ENCODE measurements around the gene PRKCE.
A peak's percentile ranks its signal among the peaks of the same experiment; 100 is the strongest.

PRKCE gene

GRCh38 chr2:45960057-45960863 lies 308.8 kb downstream of the PRKCE start:
- peak overlapping the region in 1 of 2 donors; percentile 17 for H3K4me3 ChIP-seq (ENCODE audit: low read length in 2 of 2)
- H3K27me3 ChIP-seq (ENCODE audit: control insufficient read depth in 2 of 2, insufficient read depth in 2 of 2, low read length in 2 of 2), result no peaks in the 10 kb centered on the region
- H3K27ac ChIP-seq (ENCODE audit: low read depth in 2 of 2, low read length in 2 of 2), result peak overlapping the region; percentile 72 to 79
- H3K9ac ChIP-seq (ENCODE audit: low read depth in 1 of 2, low read length in 2 of 2), result peak overlapping the region in 1 of 2 donors; percentile 47
- no peaks in the 10 kb centered on the region for H3K36me3 ChIP-seq (ENCODE audit: control insufficient read depth in 2 of 2, insufficient read depth in 2 of 2, low read length in 2 of 2)
- H3K4me1 ChIP-seq (ENCODE audit: control insufficient read depth in 2 of 2, insufficient read depth in 2 of 2, low read length in 2 of 2), result peaks cover 32 to 37% of the 10 kb centered on the region in 2 donors
- no peaks in the 10 kb centered on the region for H3K9me3 ChIP-seq (ENCODE audit: control insufficient read depth in 2 of 2, low read length in 2 of 2)

GRCh38 chr2:45962177-45962921 lies 310.9 kb downstream of the PRKCE start:
- H3K27me3 ChIP-seq (ENCODE audit: control insufficient read depth in 2 of 2, insufficient read depth in 2 of 2, low read length in 2 of 2), result no peaks in the 10 kb centered on the region
- H3K36me3 ChIP-seq (ENCODE audit: control insufficient read depth in 2 of 2, insufficient read depth in 2 of 2, low read length in 2 of 2), result no peaks in the 10 kb centered on the region
- no peak overlapping the region for H3K9ac ChIP-seq (ENCODE audit: low read depth in 1 of 2, low read length in 2 of 2)
- peaks cover 32 to 37% of the 10 kb centered on the region in 2 donors for H3K4me1 ChIP-seq (ENCODE audit: control insufficient read depth in 2 of 2, insufficient read depth in 2 of 2, low read length in 2 of 2)
- no peak overlapping the region for H3K4me3 ChIP-seq (ENCODE audit: low read length in 2 of 2)
- no peaks in the 10 kb centered on the region for H3K9me3 ChIP-seq (ENCODE audit: control insufficient read depth in 2 of 2, low read length in 2 of 2)
- H3K27ac ChIP-seq (ENCODE audit: low read depth in 2 of 2, low read length in 2 of 2), result peak overlapping the region in 1 of 2 donors; percentile 79

- Histone ChIP-seq H3K4me3 (ENCODE audit: low read length in 2 of 2) (no peak overlapping the region), H3K36me3 (ENCODE audit: control insufficient read depth in 2 of 2, insufficient read depth in 2 of 2, low read length in 2 of 2) (no peaks in the 10 kb centered on the region), H3K9ac (ENCODE audit: low read depth in 1 of 2, low read length in 2 of 2) (peak overlapping the region in 1 of 2 donors; percentile 35), H3K27me3 (ENCODE audit: control insufficient read depth in 2 of 2, insufficient read depth in 2 of 2, low read length in 2 of 2) (no peaks in the 10 kb centered on the region), H3K9me3 (ENCODE audit: control insufficient read depth in 2 of 2, low read length in 2 of 2) (no peaks in the 10 kb centered on the region), H3K27ac (ENCODE audit: low read depth in 2 of 2, low read length in 2 of 2) (peak overlapping the region; percentile 67 to 79), H3K4me1 (ENCODE audit: control insufficient read depth in 2 of 2, insufficient read depth in 2 of 2, low read length in 2 of 2) (peaks cover 32 to 37% of the 10 kb centered on the region in 2 donors)
These were observed 312.3 kb downstream of the PRKCE start for GRCh38 chr2:45963816-45964215.

- Histone ChIP-seq H3K36me3 (ENCODE audit: control insufficient read depth in 2 of 2, insufficient read depth in 2 of 2, low read length in 2 of 2) (no peaks in the 10 kb centered on the region), H3K9me3 (ENCODE audit: control insufficient read depth in 2 of 2, low read length in 2 of 2) (no peaks in the 10 kb centered on the region), H3K27ac (ENCODE audit: low read depth in 2 of 2, low read length in 2 of 2) (peak overlapping the region; percentile 67 to 79), H3K4me1 (ENCODE audit: control insufficient read depth in 2 of 2, insufficient read depth in 2 of 2, low read length in 2 of 2) (peaks cover 29 to 37% of the 10 kb centered on the region in 2 donors), H3K9ac (ENCODE audit: low read depth in 1 of 2, low read length in 2 of 2) (peak overlapping the region in 1 of 2 donors; percentile 35), H3K4me3 (ENCODE audit: low read length in 2 of 2) (no peak overlapping the region), H3K27me3 (ENCODE audit: control insufficient read depth in 2 of 2, insufficient read depth in 2 of 2, low read length in 2 of 2) (no peaks in the 10 kb centered on the region)
These were observed 312.9 kb downstream of the PRKCE start for GRCh38 chr2:45964223-45964841.

GRCh38 chr2:45964906-45965305 lies 313.4 kb downstream of the PRKCE start:
- H3K9me3 ChIP-seq (ENCODE audit: control insufficient read depth in 2 of 2, low read length in 2 of 2), result no peaks in the 10 kb centered on the region
- H3K36me3 ChIP-seq (ENCODE audit: control insufficient read depth in 2 of 2, insufficient read depth in 2 of 2, low read length in 2 of 2), result no peaks in the 10 kb centered on the region
- H3K9ac ChIP-seq (ENCODE audit: low read depth in 1 of 2, low read length in 2 of 2), result no peak overlapping the region
- peaks cover 26 to 37% of the 10 kb centered on the region in 2 donors for H3K4me1 ChIP-seq (ENCODE audit: control insufficient read depth in 2 of 2, insufficient read depth in 2 of 2, low read length in 2 of 2)
- H3K27me3 ChIP-seq (ENCODE audit: control insufficient read depth in 2 of 2, insufficient read depth in 2 of 2, low read length in 2 of 2), result no peaks in the 10 kb centered on the region
- H3K27ac ChIP-seq (ENCODE audit: low read depth in 2 of 2, low read length in 2 of 2), result peak overlapping the region in 1 of 2 donors; percentile 17
- no peak overlapping the region for H3K4me3 ChIP-seq (ENCODE audit: low read length in 2 of 2)

- H3K4me3 ChIP-seq (ENCODE audit: low read length in 2 of 2), result no peak overlapping the region
- no peaks in the 10 kb centered on the region for H3K36me3 ChIP-seq (ENCODE audit: control insufficient read depth in 2 of 2, insufficient read depth in 2 of 2, low read length in 2 of 2)
- no peak overlapping the region for H3K27ac ChIP-seq (ENCODE audit: low read depth in 2 of 2, low read length in 2 of 2)
- H3K9ac ChIP-seq (ENCODE audit: low read depth in 1 of 2, low read length in 2 of 2), result no peak overlapping the region
- H3K9me3 ChIP-seq (ENCODE audit: control insufficient read depth in 2 of 2, low read length in 2 of 2), result no peaks in the 10 kb centered on the region
- H3K4me1 ChIP-seq (ENCODE audit: control insufficient read depth in 2 of 2, insufficient read depth in 2 of 2, low read length in 2 of 2), result peaks cover 16 to 27% of the 10 kb centered on the region in 2 donors
- no peaks in the 10 kb centered on the region for H3K27me3 ChIP-seq (ENCODE audit: control insufficient read depth in 2 of 2, insufficient read depth in 2 of 2, low read length in 2 of 2)
These were observed 314.5 kb downstream of the PRKCE start for GRCh38 chr2:45965871-45966498.

- H3K9me3 ChIP-seq (ENCODE audit: control insufficient read depth in 2 of 2, low read length in 2 of 2), result no peaks in the 10 kb centered on the region
- no peak overlapping the region for H3K9ac ChIP-seq (ENCODE audit: low read depth in 1 of 2, low read length in 2 of 2)
- H3K4me3 ChIP-seq (ENCODE audit: low read length in 2 of 2), result no peak overlapping the region
- H3K4me1 ChIP-seq (ENCODE audit: control insufficient read depth in 2 of 2, insufficient read depth in 2 of 2, low read length in 2 of 2), result peaks cover 8 to 13% of the 10 kb centered on the region in 2 donors
- H3K36me3 ChIP-seq (ENCODE audit: control insufficient read depth in 2 of 2, insufficient read depth in 2 of 2, low read length in 2 of 2), result no peaks in the 10 kb centered on the region
- no peaks in the 10 kb centered on the region for H3K27me3 ChIP-seq (ENCODE audit: control insufficient read depth in 2 of 2, insufficient read depth in 2 of 2, low read length in 2 of 2)
- H3K27ac ChIP-seq (ENCODE audit: low read depth in 2 of 2, low read length in 2 of 2), result no peak overlapping the region
These were observed 317.6 kb downstream of the PRKCE start for GRCh38 chr2:45968946-45969584.

GRCh38 chr2:45973426-45973825 lies 322.0 kb downstream of the PRKCE start:
- Histone ChIP-seq H3K27ac (ENCODE audit: low read depth in 2 of 2, low read length in 2 of 2) (no peak overlapping the region), H3K9me3 (ENCODE audit: control insufficient read depth in 2 of 2, low read length in 2 of 2) (no peaks in the 10 kb centered on the region), H3K4me1 (ENCODE audit: control insufficient read depth in 2 of 2, insufficient read depth in 2 of 2, low read length in 2 of 2) (peaks cover 0 to 9% of the 10 kb centered on the region in 2 donors), H3K27me3 (ENCODE audit: control insufficient read depth in 2 of 2, insufficient read depth in 2 of 2, low read length in 2 of 2) (no peaks in the 10 kb centered on the region), H3K9ac (ENCODE audit: low read depth in 1 of 2, low read length in 2 of 2) (no peak overlapping the region), H3K4me3 (ENCODE audit: low read length in 2 of 2) (no peak overlapping the region), H3K36me3 (ENCODE audit: control insufficient read depth in 2 of 2, insufficient read depth in 2 of 2, low read length in 2 of 2) (peaks cover 0 to 4% of the 10 kb centered on the region in 2 donors)

GRCh38 chr2:45974056-45974455 lies 322.6 kb downstream of the PRKCE start:
- H3K36me3 ChIP-seq (ENCODE audit: control insufficient read depth in 2 of 2, insufficient read depth in 2 of 2, low read length in 2 of 2), result peaks cover 0 to 4% of the 10 kb centered on the region in 2 donors
- no peak overlapping the region for H3K27ac ChIP-seq (ENCODE audit: low read depth in 2 of 2, low read length in 2 of 2)
- H3K9ac ChIP-seq (ENCODE audit: low read depth in 1 of 2, low read length in 2 of 2), result no peak overlapping the region
- peaks cover 0 to 9% of the 10 kb centered on the region in 2 donors for H3K4me1 ChIP-seq (ENCODE audit: control insufficient read depth in 2 of 2, insufficient read depth in 2 of 2, low read length in 2 of 2)
- H3K9me3 ChIP-seq (ENCODE audit: control insufficient read depth in 2 of 2, low read length in 2 of 2), result no peaks in the 10 kb centered on the region
- H3K27me3 ChIP-seq (ENCODE audit: control insufficient read depth in 2 of 2, insufficient read depth in 2 of 2, low read length in 2 of 2), result no peaks in the 10 kb centered on the region
- H3K4me3 ChIP-seq (ENCODE audit: low read length in 2 of 2), result no peak overlapping the region
